Stomach (tissue), 4 donors: ENCODE data around the gene PPIP5K2.

ENCODE experiments used
- CTCF ChIP-seq, 7 experiments: fragments of 450-650 bp in 4 of 7; fragments of 200-600 bp in 3 of 7; sonication (generic) in 3 of 7; IDR thresholded peaks; one replicate each; pipeline ENCODE4 v1.5.1; 2016 to 2019; ENCODE audit warnings: antibody characterized with exemption in 7 of 7, control low read depth in 2 of 7, mild to moderate bottlenecking in 1 of 7
- EP300 ChIP-seq: sonication (generic); formaldehyde crosslinking; IDR thresholded peaks from one replicate; pipeline ENCODE4 v1.6.1; 2017; ENCODE audit warnings: antibody characterized with exemption
- POLR2A ChIP-seq, 4 donors: fragments of 450-650 bp; IDR thresholded peaks; one replicate each; pipeline ENCODE4 v1.6.1; 2016; ENCODE audit warnings: antibody characterized with exemption in 4 of 4, control low read depth in 2 of 4, mild to moderate bottlenecking in 1 of 4, moderate library complexity in 1 of 4
- POLR2AphosphoS5 ChIP-seq, 3 donors: sonication (generic); formaldehyde crosslinking; IDR thresholded peaks; one replicate each; pipeline ENCODE4 v1.6.1; 2016; ENCODE audit warnings: antibody characterized with exemption in 3 of 3

DNA sequence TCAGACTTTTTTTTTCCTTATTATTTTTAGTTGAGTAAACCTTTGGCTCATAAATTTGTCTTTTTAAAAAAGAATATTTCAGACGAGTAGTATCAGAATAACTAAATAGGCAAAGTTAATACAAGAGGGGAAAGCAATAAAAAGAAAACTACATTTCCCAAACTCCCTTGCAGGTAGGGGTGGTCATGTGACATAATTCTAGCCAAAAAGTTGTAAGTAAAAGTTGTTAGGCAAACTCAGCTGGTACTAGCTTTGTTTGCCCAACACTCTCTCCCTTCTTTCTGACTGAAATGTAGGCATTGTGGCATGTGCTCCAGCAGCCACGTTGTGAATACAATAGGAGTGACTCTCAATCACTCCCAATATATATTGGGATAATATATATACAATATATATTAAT is 21.1 kb upstream of the PPIP5K2 start:
- TF ChIP-seq CTCF (IDR thresholded peaks at IDR 0.05) (no peak), POLR2A (IDR thresholded peaks at IDR 0.05) (no peak), POLR2AphosphoS5 (IDR thresholded peaks at IDR 0.05) (no peak), EP300 (no peak)
